Stimulated activated CD8-positive, alpha-beta memory T cell treated with anti-CD3 and anti-CD28 coated beads, Interleukin-4, amount 100 ng/mL, for 24 hours (primary cell): Measurements from ENCODE around the gene BHMT.

ENCODE experiments used
- DNase-seq: peaks from one replicate; pipeline ENCODE4 v3.0.0-alpha.2; 2020; ENCODE audit warnings: low read depth

The BHMT gene

GRCh38 chr5:79111387-79111959 lies at the start of gene BHMT:
Gene BHMT (plus strand): TSS chr5:79111809. CDS start chr5:79111886, 77 bp downstream.
- no peak for DNase-seq

- no peak for DNase-seq
These were observed 49.2 kb upstream of the BHMT start for GRCh38 chr5:79062436-79062835.

GRCh38 chr5:79069488-79070349 lies 41.9 kb upstream of the BHMT start, which contains the start of the genes BHMT2 and DMGDH:
Gene BHMT2 (plus strand): TSS chr5:79069767. CDS start chr5:79069783, 16 bp downstream.
Gene DMGDH (minus strand): TSS chr5:79069674. CDS start chr5:79069620, 54 bp downstream.
- DNase-seq, result no peak

GRCh38 chr5:79070350-79070667 lies 41.3 kb upstream of the BHMT start:
- DNase-seq, result no peak

GRCh38 chr5:79074641-79075040 lies 37.0 kb upstream of the BHMT start:
- DNase-seq, result no peak

- no peak for DNase-seq
These were observed 35.8 kb upstream of the BHMT start for GRCh38 chr5:79075646-79076426.

- no peak for DNase-seq
These were observed 34.8 kb upstream of the BHMT start for GRCh38 chr5:79076819-79077218.

GRCh38 chr5:79077680-79078365 lies 33.8 kb upstream of the BHMT start:
- DNase-seq, result no peak

GRCh38 chr5:79080804-79081203 lies 30.8 kb upstream of the BHMT start:
- DNase-seq, result no peak

GRCh38 chr5:79081779-79082178 lies 29.8 kb upstream of the BHMT start:
- no peak for DNase-seq

- no peak for DNase-seq
These were observed 25.5 kb upstream of the BHMT start for GRCh38 chr5:79086116-79086515.

- no peak for DNase-seq
These were observed 23.1 kb upstream of the BHMT start for GRCh38 chr5:79088507-79088906.

- DNase-seq, result no peak
These were observed 20.5 kb upstream of the BHMT start for GRCh38 chr5:79091064-79091463.

- DNase-seq, result no peak
These were observed 17.8 kb upstream of the BHMT start for GRCh38 chr5:79093762-79094161.

GRCh38 chr5:79105868-79106267 lies 5.7 kb upstream of the BHMT start:
- no peak for DNase-seq

- no peak for DNase-seq
These were observed 4.4 kb upstream of the BHMT start for GRCh38 chr5:79107020-79107796.

GRCh38 chr5:79108086-79108485 lies 3.5 kb upstream of the BHMT start:
- DNase-seq, result no peak

- no peak for DNase-seq
These were observed 2.8 kb upstream of the BHMT start for GRCh38 chr5:79108792-79109191.

- peak; percentile 24 for DNase-seq
These were observed 1.8 kb upstream of the BHMT start for GRCh38 chr5:79109527-79110492.
